C4-2B (cell line): ENCODE results near the gene POU4F1.

Source experiments
- ZFX ChIP-seq: fragments of 450-650 bp; IDR thresholded peaks from 2 replicates; pipeline ENCODE4 v1.6.1; 2017
- TF ChIP-seq, protein P1 (sequence below): fragments of 450-650 bp; conservative IDR thresholded peaks from 2 replicates; pipeline ENCODE4 v1.5.1; 2017; ENCODE audit warnings: mild to moderate bottlenecking

GRCh38 chr13:78589206-78589605 is 14.1 kb downstream of the POU4F1 start:
- TF ChIP-seq, protein P1, sequence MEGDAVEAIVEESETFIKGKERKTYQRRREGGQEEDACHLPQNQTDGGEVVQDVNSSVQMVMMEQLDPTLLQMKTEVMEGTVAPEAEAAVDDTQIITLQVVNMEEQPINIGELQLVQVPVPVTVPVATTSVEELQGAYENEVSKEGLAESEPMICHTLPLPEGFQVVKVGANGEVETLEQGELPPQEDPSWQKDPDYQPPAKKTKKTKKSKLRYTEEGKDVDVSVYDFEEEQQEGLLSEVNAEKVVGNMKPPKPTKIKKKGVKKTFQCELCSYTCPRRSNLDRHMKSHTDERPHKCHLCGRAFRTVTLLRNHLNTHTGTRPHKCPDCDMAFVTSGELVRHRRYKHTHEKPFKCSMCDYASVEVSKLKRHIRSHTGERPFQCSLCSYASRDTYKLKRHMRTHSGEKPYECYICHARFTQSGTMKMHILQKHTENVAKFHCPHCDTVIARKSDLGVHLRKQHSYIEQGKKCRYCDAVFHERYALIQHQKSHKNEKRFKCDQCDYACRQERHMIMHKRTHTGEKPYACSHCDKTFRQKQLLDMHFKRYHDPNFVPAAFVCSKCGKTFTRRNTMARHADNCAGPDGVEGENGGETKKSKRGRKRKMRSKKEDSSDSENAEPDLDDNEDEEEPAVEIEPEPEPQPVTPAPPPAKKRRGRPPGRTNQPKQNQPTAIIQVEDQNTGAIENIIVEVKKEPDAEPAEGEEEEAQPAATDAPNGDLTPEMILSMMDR, result no peak
- TF ChIP-seq ZFX, result no peak
